ENCODE measurements around the gene CORO7.

DNA sequence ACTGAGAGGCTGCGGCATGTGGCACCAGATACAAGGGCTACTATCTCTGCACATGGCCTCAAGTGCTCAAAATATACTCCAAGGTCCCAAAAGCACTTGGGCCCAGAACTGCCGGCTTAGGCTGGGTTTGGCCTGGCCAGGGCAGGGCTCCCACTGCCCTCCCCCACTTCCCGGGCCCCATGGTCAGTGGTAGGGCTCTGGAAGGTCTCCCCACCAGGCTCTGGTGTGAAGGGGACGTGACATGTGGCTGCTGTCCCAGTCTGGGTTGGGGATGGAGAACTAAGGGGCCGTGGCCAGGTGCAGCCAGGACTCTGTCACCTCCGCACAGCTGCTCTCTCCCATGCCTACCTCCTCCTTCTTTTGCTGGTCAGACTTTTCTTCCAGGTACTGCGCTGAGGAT, 59.6 kb downstream of the CORO7 start:
- TF ChIP-seq, protein P1, sequence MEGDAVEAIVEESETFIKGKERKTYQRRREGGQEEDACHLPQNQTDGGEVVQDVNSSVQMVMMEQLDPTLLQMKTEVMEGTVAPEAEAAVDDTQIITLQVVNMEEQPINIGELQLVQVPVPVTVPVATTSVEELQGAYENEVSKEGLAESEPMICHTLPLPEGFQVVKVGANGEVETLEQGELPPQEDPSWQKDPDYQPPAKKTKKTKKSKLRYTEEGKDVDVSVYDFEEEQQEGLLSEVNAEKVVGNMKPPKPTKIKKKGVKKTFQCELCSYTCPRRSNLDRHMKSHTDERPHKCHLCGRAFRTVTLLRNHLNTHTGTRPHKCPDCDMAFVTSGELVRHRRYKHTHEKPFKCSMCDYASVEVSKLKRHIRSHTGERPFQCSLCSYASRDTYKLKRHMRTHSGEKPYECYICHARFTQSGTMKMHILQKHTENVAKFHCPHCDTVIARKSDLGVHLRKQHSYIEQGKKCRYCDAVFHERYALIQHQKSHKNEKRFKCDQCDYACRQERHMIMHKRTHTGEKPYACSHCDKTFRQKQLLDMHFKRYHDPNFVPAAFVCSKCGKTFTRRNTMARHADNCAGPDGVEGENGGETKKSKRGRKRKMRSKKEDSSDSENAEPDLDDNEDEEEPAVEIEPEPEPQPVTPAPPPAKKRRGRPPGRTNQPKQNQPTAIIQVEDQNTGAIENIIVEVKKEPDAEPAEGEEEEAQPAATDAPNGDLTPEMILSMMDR (IDR thresholded peaks at IDR 0.05; ENCODE audit: borderline replicate concordance, extremely low read depth, low read length, poor library complexity, severe bottlenecking): no peak
- no peak for TF ChIP-seq EZH2 (IDR thresholded peaks at IDR 0.05; ENCODE audit: borderline replicate concordance, low read depth, low read length, severe bottlenecking)
